Aorta (tissue), 5 donors: Measurements from ENCODE around the gene IQCE. TPM values are rescaled to one million over a fixed set of nuclear protein-coding genes. Genes with fewer than 3 reads are reported as not detected.
A peak's percentile ranks its signal among the peaks of the same experiment; 100 is the strongest.

Experiments used
- ATAC-seq: fragments of 200-7000 bp; cut with Tn5 transposase; one replicate; pipeline ENCODE4 v1.9.1; 2022; ENCODE audit warnings: moderate library complexity; ENCODE audit not compliant: low FRiP score
- DNase-seq, 2 donors: peaks; one replicate each; pipeline ENCODE4 v3.0.0-alpha.2; 2020
- H3K27ac ChIP-seq, 2 donors: one replicate each; pipeline ENCODE4 v1.5.1; 2013; ENCODE audit warnings: low read length in 2 of 2, mild to moderate bottlenecking in 2 of 2, moderate library complexity in 2 of 2, control low read depth in 1 of 2, inconsistent platforms in 1 of 2, low read depth in 1 of 2
- H3K27me3 ChIP-seq, 2 donors: one replicate each; pipeline ENCODE4 v1.6.1; 2013; ENCODE audit warnings: control low read depth in 1 of 2, low read length in 1 of 2, mild to moderate bottlenecking in 1 of 2, moderate library complexity in 1 of 2; ENCODE audit not compliant: insufficient read depth in 2 of 2, control insufficient read depth in 1 of 2
- H3K36me3 ChIP-seq, 2 donors: one replicate each; pipeline ENCODE4 v1.6.1; 2013; ENCODE audit warnings: control low read depth in 1 of 2, low read length in 1 of 2, mild to moderate bottlenecking in 1 of 2; ENCODE audit not compliant: insufficient read depth in 2 of 2, control insufficient read depth in 1 of 2
- H3K4me1 ChIP-seq, 2 donors: one replicate each; pipeline ENCODE4 v1.6.1; 2013; ENCODE audit warnings: low read length in 2 of 2, control low read depth in 1 of 2, mild to moderate bottlenecking in 1 of 2, moderate library complexity in 1 of 2; ENCODE audit not compliant: insufficient read depth in 2 of 2, control insufficient read depth in 1 of 2
- H3K4me3 ChIP-seq, 2 donors: one replicate each; pipeline ENCODE4 v1.5.1; 2013; ENCODE audit warnings: low read length in 2 of 2, control low read depth in 1 of 2, mild to moderate bottlenecking in 1 of 2
- H3K9me3 ChIP-seq: one replicate; pipeline ENCODE4 v1.6.1; 2013; ENCODE audit warnings: mild to moderate bottlenecking, low read length; ENCODE audit not compliant: control insufficient read depth
- WGBS, 2 donors: extraction: QIAGEN DNeasy Blood & Tissue Kit; methylation state at CpG; one replicate each; pipeline ENCODE4 v1.1.7; 2013; 5-methylcytosine and 5-hydroxymethylcytosine counted together
- intact Hi-C, 2 donors: fragments of 100-400 bp; cut with DNase I; formaldehyde crosslinking; loops; one replicate each; pipeline versions ENCODE4 v1.14.2 to v1.15.0; 2022
- polyA plus RNA-seq, 2 donors: library from polyadenylated mRNA; stranded (reverse); fragments of 200-250 nt; gene quantifications; one replicate each; pipeline ENCODE4 v1.2.3, GENCODE V29; 2013
- total RNA-seq, 2 donors: library from RNA; stranded (reverse); fragmentation: NEBNext Ultra II Directional; extraction: Animal tissue kit (Norgen Biotek cat#: 25700); gene quantifications; one replicate each; pipeline ENCODE4 v1.2.1, GENCODE V29; 2021
- donor health status: healthy with polysubstance abuse.
- donor health status: Bipolar disorder and iron deficiency.
- donor health status: DM: no; HTN: no; CAD: no.
- donor health status: DM: no; HTN: no; CAD: no.
- donor health status: DM: yes; HTN: yes; CAD: no.

Gene IQCE
- total and polyA plus RNA-seq, 4 donors: 6.1 to 18.2 (median 11.2) TPM

DNA sequence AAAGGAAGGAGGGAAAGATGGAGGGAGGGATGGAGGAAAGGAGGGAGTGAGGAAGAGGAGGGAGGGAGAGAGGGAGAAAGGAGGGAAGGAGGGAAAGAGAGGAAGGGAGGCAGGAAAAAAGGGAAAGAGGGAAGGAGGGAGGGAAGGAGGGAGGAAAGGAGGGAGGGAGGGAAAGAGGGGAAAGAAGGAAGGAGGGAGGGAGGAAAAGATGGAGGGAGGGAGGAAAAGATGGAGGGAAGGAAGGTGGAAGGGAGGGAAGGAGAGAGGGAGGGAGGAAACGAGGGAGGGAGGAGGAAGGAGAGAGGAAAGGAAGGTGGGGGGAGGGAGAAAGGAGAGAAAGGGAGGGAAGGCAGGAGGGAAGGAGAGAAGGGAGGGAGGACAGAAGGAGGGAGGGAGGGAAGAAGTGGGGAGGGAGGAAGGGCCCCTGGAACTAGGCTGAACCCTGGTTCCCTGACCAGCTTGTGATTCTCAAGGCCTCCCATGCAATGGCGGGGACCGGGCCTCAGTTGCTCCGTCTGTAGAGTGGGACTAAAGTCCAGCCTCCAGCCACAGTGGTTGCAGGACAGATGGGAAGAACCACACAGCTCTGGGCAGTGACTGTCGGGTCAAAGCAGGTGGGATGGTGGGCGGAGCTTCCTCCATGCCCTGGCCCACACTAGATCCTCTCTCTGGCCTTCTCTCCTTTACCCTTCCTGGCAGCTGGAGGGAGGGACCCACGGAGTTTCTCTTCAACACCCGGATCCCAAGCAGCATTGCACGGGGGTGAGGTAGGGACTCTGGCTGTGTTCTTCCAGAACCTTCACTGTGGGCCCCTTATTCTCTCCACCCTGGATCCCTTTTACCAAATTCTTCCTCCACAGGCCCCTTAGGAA, 68.7 kb downstream of the IQCE start:
- Histone ChIP-seq H3K4me1 (no peaks in the 10 kb centered on the region), H3K4me3 (no peak overlapping the region), H3K36me3 (no peaks in the 10 kb centered on the region), H3K27ac (no peak overlapping the region), H3K9me3 (no peaks in the 10 kb centered on the region), H3K27me3 (no peaks in the 10 kb centered on the region)
- DNase-seq (no peak), ATAC-seq (no peak)
- 89 to 92% methylated on average over 8 to 9 of the region's 9 CpGs for WGBS, 2 donors
- intact Hi-C loops: no loop called here

DNA sequence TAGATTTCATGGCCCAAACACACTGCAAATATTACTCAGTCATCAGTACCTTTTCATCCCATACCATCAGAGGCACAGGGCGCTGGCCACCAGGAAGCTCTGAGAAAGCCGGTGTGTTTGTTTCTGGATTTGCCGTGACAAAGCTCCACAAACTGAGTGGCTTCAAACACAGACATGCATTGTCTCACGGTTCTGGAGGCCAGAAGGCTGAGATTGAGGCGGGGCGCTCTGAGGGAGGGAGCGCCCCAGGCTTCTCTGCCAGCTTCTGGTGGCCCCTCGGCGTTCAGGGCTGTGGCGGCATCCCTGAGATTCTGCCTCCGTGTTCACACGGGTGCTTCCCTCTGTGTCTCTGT, 69.3 kb downstream of the IQCE start:
- no peak overlapping the region for H3K27ac ChIP-seq

DNA sequence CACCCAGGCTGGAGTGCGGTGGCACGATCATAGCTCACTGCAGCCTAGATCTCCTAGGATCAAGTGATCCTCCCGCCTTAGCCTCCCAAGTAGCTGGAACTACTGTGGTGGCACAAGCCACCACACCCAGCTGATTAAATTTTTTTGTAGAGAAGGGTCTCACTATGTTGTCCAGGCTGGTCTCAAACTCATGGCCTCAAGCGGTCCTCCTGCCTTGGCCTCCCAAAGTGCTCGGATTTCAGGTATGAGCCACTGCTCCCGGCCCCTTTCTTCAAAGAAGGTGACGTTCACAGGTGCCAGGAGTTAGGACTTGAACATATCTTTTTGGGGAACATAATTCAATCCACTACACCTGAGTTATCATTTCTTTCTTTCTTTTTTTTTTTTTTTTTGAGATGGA, 70.1 kb downstream of the IQCE start:
- intact Hi-C loops: no loop called here

More for the DNA sequence above, 69.3 kb downstream of the IQCE start:
- no peaks in the 10 kb centered on the region for H3K36me3 ChIP-seq
- no peak for ATAC-seq
- intact Hi-C loops: no loop called here
- no peaks in the 10 kb centered on the region for H3K9me3 ChIP-seq
- WGBS, 2 donors: 91% methylated on average over 12 of the region's 12 CpGs
- DNase-seq: no peak
- no peaks in the 10 kb centered on the region for H3K4me1 ChIP-seq
- H3K27me3 ChIP-seq: no peaks in the 10 kb centered on the region
- no peak overlapping the region for H3K4me3 ChIP-seq

DNA sequence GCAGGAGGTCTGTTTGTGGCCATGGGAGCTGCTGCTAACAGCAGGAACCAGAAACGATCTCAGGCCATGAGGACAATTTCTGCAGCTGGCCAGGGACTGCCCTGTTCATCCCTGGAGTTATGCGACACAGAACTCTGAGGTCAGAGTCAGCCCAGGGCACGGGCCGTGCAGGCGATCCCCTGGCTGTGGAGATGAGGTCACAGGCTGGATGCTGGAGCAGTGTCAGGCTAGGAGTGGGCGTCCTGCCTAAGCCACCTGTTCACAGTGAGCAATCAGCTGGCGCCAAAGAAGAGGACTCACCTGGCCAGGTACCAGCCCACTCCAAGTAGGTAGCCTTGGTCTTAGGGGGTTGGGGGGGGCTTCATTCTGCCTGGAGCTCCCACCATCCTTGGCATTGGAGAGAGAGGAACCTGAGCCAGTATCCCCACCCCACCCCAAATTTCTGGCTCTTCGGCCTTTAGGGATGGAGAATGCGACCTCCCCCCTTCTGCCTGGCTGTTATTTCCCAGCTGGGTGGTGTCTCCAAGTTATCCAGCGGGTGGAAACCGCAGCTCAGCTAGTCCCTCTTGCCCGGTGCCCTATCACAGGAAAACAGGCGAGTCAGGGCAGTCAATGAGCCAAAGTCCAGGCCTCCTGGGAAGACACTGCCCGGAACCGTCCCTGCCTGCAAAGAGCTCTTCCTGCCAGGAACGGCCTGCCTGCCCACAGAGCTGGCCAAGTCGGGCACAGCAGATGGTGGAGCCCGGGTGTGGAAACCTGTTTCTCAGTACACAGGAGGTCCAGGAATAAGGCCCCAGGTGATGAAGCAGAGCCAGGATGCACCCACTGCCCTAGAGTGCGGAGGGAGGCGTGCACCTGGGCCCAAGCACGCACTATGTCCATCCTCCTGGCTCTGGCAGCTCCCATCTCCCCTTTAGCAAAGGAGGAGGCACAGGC, 71.2 kb downstream of the IQCE start:
- intact Hi-C loops: no loop called here
- DNase-seq (peak in 1 of 2 donors; percentile 54), ATAC-seq (no peak)
- Histone ChIP-seq H3K27ac (no peak overlapping the region), H3K27me3 (no peaks in the 10 kb centered on the region), H3K36me3 (no peaks in the 10 kb centered on the region), H3K9me3 (no peaks in the 10 kb centered on the region), H3K4me3 (no peak overlapping the region), H3K4me1 (no peaks in the 10 kb centered on the region)
- WGBS, 2 donors: 77% methylated on average over 21 of the region's 21 CpGs

More for the DNA sequence above, 70.1 kb downstream of the IQCE start:
- 91 to 98% methylated on average over 7 of the region's 7 CpGs for WGBS, 2 donors
- Histone ChIP-seq H3K27me3 (no peaks in the 10 kb centered on the region), H3K4me3 (no peak overlapping the region), H3K4me1 (no peaks in the 10 kb centered on the region), H3K27ac (no peak overlapping the region), H3K36me3 (no peaks in the 10 kb centered on the region), H3K9me3 (no peaks in the 10 kb centered on the region)
- no peak for ATAC-seq
- no peak for DNase-seq

DNA sequence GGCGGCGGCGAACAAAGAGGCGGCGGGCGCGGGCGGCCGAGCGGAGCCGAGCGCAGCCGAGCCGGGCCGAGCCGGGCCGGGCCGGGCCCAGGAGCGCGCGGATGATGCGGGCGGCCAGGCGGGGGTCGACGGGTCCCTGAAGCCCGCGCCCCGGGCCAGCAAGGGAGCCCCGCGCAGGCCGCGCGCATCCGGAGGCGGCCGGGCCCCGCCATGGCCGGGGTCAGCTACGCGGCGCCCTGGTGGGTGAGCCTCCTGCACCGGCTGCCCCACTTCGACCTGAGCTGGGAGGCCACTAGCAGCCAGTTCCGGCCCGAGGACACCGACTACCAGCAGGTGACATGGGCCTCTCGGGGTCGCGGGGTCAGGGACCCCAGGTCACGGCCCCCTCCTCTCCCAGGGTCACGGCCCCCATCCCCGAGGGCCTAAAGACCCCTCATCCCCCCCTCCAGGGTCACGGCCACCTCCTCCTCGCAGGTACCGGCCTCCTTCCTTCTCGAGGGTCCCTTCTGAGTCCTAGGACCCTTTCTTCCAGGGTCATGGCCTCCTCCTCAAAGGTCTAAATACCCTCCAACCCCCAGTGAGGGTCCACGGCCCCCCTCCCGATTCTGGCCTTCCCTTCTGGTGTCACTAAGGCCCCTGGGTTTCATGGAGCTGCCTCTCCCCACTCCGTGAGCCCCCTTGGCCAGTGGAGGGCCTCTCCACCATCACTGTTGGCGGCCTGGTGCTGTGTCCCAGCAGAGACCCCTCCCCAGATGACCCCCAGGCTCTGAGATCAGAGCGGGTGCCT, 73.4 kb downstream of the IQCE start, which contains the start of gene TTYH3:
Gene TTYH3, plus strand, starts transcription at position 41 of the 787 bp plus-strand sequence. Its CDS starts 170 bp downstream, at position 211.
- intact Hi-C loops: loop anchor here in 1 of 2 donors (1.0 kb wide), 1 partner anchor 11 kb away; no protein-coding TSS in a partner anchor
- H3K36me3 ChIP-seq: no peaks in the 10 kb centered on the region
- ATAC-seq (peak; percentile 0), DNase-seq (peak in 1 of 2 donors; percentile 71)
- 0 to 1% methylated on average over 30 to 62 of the region's 62 CpGs for WGBS, 2 donors
- no peaks in the 10 kb centered on the region for H3K4me1 ChIP-seq
- H3K27me3 ChIP-seq: no peaks in the 10 kb centered on the region
- peak within 1 kb of the TSS in 1 of 2 donors; percentile 66 for H3K27ac ChIP-seq
- H3K4me3 ChIP-seq: peak within 1 kb of the TSS; percentile 74 to 79
- no peaks in the 10 kb centered on the region for H3K9me3 ChIP-seq

DNA sequence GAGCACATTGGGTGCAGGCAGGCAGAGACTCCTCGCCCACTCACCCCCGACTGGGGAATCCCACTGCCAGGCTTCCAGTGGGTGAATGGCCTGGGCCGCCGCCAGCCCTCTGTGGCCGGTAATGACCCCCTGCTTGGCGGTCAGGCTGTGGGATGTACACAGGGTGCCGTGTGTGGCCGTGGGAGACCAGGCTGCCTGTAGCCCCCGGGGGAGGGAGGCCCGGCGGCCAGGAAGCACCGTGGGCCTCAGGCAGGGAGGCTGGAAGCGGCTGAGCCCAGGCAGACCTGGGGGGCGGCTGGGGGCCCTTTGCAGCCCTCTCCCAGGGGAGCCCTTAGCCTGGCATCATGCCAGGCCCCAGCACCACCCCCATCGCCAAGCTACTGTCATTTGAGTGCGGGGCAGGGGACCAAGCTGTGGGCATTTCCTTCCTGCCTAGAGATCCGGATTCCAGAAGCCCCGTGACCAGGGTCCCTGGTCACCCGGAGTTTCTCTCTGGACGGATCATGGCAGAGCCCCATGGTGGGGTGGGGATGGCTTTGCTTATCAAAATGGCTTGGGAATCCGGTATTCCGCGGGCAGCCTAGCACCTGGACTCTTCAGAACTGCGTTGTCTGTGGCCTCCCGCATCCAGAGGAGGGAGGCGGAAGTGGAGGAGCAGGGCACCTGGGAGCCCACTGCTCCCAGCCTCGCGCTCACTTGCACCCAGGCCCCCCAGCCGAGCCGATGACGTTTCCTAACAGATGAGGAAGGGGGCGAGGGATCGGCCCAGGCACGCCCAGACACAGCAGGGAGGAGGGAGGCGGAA, 74.2 kb downstream of the IQCE start:
- ATAC-seq (peak; percentile 0), DNase-seq (peak; percentile 85 to 87)
- Histone ChIP-seq H3K9me3 (no peaks in the 10 kb centered on the region), H3K4me3 (peak overlapping the region; percentile 74 to 79), H3K27ac (peak overlapping the region in 1 of 2 donors; percentile 66), H3K36me3 (no peaks in the 10 kb centered on the region), H3K27me3 (no peaks in the 10 kb centered on the region), H3K4me1 (no peaks in the 10 kb centered on the region)
- WGBS, 2 donors: 1 to 2% methylated on average over 35 of the region's 35 CpGs
- intact Hi-C loops: no loop called here

DNA sequence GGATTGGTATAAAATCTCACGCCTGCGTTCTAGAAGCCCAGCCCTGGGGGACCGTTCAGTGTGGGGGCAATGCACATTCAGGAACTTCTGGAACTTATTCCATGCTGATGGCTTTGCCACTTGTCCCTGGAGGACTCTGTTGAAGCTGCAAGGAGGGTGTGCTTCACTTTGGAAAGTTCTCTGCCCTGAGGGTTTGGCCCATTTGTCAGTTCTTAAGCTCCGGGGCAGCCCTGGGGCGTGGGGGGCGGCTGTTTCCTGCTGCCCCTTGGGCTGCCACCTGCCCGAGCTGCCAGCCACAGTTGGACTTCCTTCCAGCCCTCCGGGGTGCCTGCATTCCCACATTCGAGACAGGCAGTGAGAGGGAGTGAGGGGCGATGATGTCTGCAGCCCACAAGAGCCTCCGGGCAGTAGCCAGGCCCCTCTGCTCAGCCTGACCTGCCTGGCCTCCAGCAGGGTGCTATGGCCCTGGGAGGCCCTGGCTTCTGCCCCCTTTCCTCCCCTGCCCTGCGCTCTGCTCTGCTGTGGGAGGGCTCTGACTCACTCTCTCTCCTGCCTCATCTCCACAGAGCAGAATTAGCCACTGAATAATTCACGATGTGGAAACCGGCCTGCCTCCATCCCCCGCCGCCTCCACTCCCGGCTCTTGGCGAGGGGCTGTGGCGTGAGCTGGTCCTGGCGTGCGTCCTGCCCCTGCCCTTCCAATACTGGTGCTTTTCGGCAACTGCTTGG, 74.9 kb downstream of the IQCE start:
- intact Hi-C loops: no loop called here
- Histone ChIP-seq H3K9me3 (no peaks in the 10 kb centered on the region), H3K4me1 (no peaks in the 10 kb centered on the region), H3K27me3 (no peaks in the 10 kb centered on the region), H3K36me3 (no peaks in the 10 kb centered on the region), H3K27ac (peak overlapping the region in 1 of 2 donors; percentile 66), H3K4me3 (no peak overlapping the region)
- ATAC-seq (peak; percentile 52), DNase-seq (peak; percentile 81 to 93)
- WGBS, 2 donors: 5% methylated on average over 22 of the region's 22 CpGs
